ENCODE measurements around the gene RBKS.

RBKS gene

DNA sequence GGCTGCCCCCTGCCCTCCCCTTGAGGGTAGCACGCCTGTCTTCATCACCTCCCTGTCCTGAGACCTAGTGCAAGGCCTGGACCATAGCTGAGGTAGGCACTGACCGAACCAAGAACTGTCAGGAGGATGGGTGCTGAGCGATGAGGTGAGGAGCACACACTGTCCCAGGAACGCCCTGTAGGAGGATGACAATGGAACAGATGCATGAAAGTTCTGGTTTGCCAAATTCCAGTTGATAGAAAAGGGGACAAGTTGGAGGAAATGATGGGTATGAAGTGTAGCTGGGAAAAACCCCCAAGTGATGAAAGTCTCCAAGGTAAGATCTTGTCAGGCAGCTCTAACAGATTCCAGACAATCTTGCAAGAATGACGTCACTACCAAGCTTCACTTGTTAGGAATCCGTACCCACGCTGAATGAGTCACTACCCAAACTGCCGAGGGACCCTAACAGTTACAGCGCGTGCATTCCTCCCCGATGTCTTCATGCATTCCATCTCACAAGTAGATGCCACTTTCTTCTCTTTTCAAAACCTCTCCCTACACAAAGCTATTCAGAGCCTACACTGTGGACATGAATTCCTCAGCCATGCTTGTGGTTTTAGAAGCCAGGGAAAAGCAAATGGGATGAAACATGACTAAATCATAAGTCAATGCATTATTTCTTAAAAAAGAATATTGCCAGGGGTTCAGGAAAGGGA, 91.1 kb downstream of the RBKS start:
- TF ChIP-seq, protein P1, sequence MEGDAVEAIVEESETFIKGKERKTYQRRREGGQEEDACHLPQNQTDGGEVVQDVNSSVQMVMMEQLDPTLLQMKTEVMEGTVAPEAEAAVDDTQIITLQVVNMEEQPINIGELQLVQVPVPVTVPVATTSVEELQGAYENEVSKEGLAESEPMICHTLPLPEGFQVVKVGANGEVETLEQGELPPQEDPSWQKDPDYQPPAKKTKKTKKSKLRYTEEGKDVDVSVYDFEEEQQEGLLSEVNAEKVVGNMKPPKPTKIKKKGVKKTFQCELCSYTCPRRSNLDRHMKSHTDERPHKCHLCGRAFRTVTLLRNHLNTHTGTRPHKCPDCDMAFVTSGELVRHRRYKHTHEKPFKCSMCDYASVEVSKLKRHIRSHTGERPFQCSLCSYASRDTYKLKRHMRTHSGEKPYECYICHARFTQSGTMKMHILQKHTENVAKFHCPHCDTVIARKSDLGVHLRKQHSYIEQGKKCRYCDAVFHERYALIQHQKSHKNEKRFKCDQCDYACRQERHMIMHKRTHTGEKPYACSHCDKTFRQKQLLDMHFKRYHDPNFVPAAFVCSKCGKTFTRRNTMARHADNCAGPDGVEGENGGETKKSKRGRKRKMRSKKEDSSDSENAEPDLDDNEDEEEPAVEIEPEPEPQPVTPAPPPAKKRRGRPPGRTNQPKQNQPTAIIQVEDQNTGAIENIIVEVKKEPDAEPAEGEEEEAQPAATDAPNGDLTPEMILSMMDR (IDR thresholded peaks at IDR 0.05; ENCODE audit: control insufficient read depth, extremely low read depth, insufficient read depth), result no peak
- DNase-seq (ENCODE audit: low read depth), result no peak
- H3K4me3 ChIP-seq (ENCODE audit: low read depth, low read length), result no peak overlapping the region

DNA sequence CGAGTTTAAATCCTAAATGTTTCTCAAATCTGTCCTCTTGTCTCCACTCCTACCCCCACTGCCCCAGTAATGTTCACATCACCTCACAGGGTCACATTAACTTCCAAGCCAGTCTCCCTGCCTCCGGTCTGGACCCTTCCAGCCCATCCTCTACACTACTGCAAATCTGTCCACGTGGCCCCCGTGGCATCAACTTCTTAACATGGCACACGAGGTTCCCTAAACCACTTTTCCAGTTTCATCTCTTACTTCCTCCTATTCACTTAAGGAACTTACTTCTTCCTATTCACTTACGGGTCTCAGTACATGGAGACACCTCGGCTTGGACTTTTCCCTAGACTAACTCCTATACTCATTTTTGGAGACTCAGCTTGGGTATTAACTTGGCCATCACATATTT, 91.7 kb downstream of the RBKS start:
- H3K4me3 ChIP-seq (ENCODE audit: low read depth, low read length), result no peak overlapping the region
- TF ChIP-seq, protein P1 (IDR thresholded peaks at IDR 0.05; ENCODE audit: control insufficient read depth, extremely low read depth, insufficient read depth), result no peak
- no peak for DNase-seq (ENCODE audit: low read depth)

DNA sequence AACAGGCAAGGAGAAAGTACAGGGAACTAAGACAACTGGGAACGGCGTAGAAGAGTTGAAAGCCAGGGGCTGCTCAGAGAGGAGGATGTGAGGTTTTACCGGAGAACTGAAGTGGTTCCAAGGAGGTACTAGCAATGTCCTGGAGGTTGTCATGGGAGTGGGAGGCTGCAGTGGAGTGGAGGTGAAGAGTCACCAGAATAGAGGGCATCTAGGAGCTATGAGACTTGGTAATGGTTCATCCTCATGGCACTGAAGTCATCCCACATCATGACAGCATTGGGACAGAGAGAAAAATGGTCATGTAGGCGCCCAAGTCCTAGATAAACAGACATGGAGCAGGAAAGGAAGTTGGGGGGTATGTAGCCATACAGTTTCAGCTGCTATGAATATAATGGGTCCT, 92.3 kb downstream of the RBKS start:
- no peak overlapping the region for H3K4me3 ChIP-seq (ENCODE audit: low read depth, low read length)
- TF ChIP-seq, protein P1 (IDR thresholded peaks at IDR 0.05; ENCODE audit: control insufficient read depth, extremely low read depth, insufficient read depth), result no peak
- DNase-seq (ENCODE audit: low read depth), result no peak

DNA sequence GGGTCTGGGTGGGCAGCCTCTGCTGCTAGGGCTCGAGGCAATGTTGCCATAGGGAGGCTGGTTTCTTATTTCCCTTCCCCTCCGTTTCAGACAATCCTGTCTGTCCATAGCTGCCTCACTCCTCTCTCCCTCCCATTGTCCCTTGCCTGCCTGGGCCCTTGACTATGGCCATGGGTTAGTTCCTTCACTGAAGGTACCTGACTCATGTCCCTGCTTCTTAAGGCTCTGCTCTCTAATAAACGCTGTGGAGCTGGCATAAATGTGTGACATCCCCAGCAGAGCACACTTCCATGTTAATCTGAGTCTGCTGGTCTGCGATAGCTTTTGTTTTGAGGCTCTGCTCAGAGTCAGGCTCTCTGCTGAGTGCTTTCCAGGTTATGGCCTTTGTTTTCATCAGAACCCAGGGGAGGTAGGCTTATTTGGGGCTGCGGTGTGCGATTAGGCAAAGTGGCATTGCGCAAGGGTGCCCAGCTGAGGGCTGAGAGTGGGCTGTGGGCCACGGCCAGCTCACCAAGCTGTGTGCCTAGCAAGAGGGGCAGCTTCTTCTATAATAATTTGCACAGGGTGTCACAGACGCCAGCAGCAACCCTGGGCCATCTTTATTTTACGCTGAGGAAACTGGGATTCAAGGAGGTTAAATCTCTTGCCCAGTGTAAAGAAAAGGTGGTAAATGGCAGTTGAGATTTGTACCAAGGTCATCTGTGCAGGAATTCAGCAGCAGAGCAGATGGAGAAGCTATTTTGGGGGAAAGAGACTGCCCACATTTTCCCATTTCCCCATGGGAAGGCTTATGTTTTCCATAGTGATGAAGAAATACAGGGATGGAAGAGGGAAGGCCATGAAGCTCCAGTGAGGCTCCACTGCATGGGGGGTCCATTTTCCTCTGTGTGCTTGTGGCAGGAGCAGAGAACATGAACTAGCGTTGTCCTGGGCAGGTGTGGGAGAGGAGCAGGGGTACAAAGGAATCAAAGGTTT, 93.1 kb downstream of the RBKS start:
- TF ChIP-seq, protein P1 (IDR thresholded peaks at IDR 0.05; ENCODE audit: control insufficient read depth, extremely low read depth, insufficient read depth), result no peak
- DNase-seq (ENCODE audit: low read depth), result no peak
- H3K4me3 ChIP-seq (ENCODE audit: low read depth, low read length), result no peak overlapping the region

DNA sequence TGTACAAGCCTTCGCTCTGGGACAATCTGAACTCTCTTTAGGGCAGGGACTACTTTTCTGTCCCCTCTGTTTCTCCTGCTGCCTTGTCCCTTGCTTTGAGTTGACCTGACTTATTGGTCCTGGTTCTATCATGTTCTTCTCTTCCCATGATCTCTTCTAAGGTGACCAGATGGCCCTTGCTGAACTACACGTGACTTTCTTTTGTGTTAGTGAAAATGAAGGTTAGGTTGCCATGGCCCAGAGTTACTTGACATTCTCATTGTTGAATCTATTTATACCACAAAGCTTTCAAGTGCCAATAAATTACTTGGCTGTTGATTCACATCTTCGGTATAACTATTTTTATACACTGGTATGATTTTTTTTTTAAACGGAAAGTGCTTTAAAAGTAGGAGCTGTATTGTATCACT, 94.3 kb downstream of the RBKS start:
- DNase-seq (ENCODE audit: low read depth), result no peak
- TF ChIP-seq, protein P1 (IDR thresholded peaks at IDR 0.05; ENCODE audit: control insufficient read depth, extremely low read depth, insufficient read depth), result no peak
- no peak overlapping the region for H3K4me3 ChIP-seq (ENCODE audit: low read depth, low read length)

DNA sequence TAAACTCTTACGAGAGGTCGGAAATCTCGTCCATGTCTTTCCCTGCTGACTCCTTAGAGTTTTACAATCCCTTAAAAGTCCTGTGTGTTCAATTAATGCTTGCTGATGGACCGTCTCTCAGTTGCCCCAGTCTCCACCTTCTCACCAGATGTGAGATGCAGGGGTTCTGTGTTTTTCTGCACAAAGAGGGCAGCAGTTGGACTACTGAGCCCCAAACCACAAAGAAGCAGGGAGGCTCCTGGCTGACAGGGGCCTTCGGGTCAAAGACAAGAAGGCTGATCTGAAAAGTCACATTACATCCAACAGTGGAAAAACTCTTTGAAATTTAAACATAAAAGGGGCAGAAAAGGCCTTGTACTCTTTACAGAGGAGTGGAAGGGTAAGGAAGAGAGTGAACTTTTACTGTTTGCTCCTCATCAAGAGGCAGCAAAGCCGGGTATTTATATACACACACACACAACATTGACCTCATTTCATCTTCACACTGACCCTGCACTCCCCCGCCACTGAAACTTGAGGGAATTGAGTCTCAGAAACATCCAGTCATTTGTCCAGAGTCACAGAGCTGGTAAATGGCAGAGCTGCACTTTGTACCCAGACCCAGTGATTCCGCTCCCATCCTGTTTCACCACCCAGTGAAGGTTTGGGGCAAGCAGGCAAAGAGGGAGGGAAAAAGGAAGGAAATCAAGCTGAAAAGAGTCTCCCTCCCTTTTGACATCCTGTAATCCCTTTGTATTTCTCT, 94.9 kb downstream of the RBKS start:
- no peak overlapping the region for H3K4me3 ChIP-seq (ENCODE audit: low read depth, low read length)
- TF ChIP-seq, protein P1 (IDR thresholded peaks at IDR 0.05; ENCODE audit: control insufficient read depth, extremely low read depth, insufficient read depth), result no peak
- no peak for DNase-seq (ENCODE audit: low read depth)
